HepG2 (cell line): ENCODE data around the gene MVP. TPM values are rescaled to one million over a fixed set of nuclear protein-coding genes. Genes with fewer than 3 reads are reported as not detected.

Experiments
- ATAC-seq: fragments of 200-7000 bp; cut with Tn5 transposase; 3 replicates; pipeline ENCODE4 v1.9.1; 2020; ENCODE audit warnings: mild to moderate bottlenecking, moderate library complexity
- BruUV-seq: library from RNA; stranded (reverse); fragments of 400-500 nt; replicated peaks from 2 replicates; lab custom pipeline; 2021; lab: Mats Ljungman, UMichigan
- CTCF ChIA-PET: fragments of 300-600 bp; formaldehyde crosslinking; extraction: SDS; loops from one replicate; lab custom pipeline; 2021; ENCODE audit warnings: low total read pairs, inconsistent platforms, low intra/inter-chr PET ratio; lab: Yijun Ruan, JAX
- POLR2A ChIA-PET: fragments of 350-600 bp; sonication (Branson Sonifier 250); formaldehyde crosslinking; loops from one replicate; lab custom pipeline; 2020; ENCODE audit warnings: antibody characterized with exemption, inconsistent platforms; lab: Yijun Ruan, JAX
- DNase-seq: peaks from one replicate; pipeline ENCODE4 v3.0.0-alpha.2; 2015; ENCODE audit warnings: low spot score
- FAIRE-seq: peaks from 3 replicates; lab custom pipeline; 2011; peaks lifted over from hg19 to GRCh38; lab: Jason Lieb, UNC
- H2AFZ ChIP-seq: one replicate; pipeline ENCODE4 v1.6.1; 2011; ENCODE audit warnings: low read length, inconsistent platforms
- H3K27ac ChIP-seq: fragments of 300-600 bp; 3 replicates; pipeline ENCODE4 v1.8.0; 2011; ENCODE audit warnings: mixed run types, mild to moderate bottlenecking, mixed read lengths, low read length, inconsistent platforms; ENCODE audit not compliant: insufficient read depth; ENCODE audit errors: extremely low read length
- H3K27me3 ChIP-seq, 2 experiments: fragments of 200-600 bp in 1 of 2; 2 replicates in 1 of 2; 3 replicates in 1 of 2; pipeline versions ENCODE4 v1.6.0 to v1.8.0; 2011; ENCODE audit warnings: low read length in 2 of 2, mild to moderate bottlenecking in 2 of 2, moderate library complexity in 2 of 2, inconsistent platforms in 1 of 2; ENCODE audit not compliant: insufficient read depth in 2 of 2, control insufficient read depth in 1 of 2
- H3K36me3 ChIP-seq, 2 experiments: fragments of 200-600 bp in 1 of 2; replicated peaks in 1 of 2; 2 replicates in 1 of 2; 3 replicates in 1 of 2; pipeline versions ENCODE4 v1.5.1 to v1.8.0; 2011; ENCODE audit warnings: low read length in 2 of 2, inconsistent platforms in 1 of 2; ENCODE audit not compliant: insufficient read depth in 2 of 2, control insufficient read depth in 1 of 2
- H3K4me1 ChIP-seq: 2 replicates; pipeline ENCODE4 v1.5.1; 2012; ENCODE audit warnings: low read length, inconsistent platforms; ENCODE audit not compliant: insufficient read depth
- H3K4me2 ChIP-seq: 2 replicates; pipeline ENCODE4 v1.6.0; 2011; ENCODE audit warnings: low read depth, low read length, inconsistent platforms
- H3K4me3 ChIP-seq, 3 experiments: fragments of 200-600 bp in 1 of 3; sonication (generic), shearing (Covaris generic) in 1 of 3; replicated peaks in 1 of 3; 2 replicates each; pipeline ENCODE4 v1.5.1; 2011 to 2016; ENCODE audit warnings: low read length in 3 of 3, inconsistent platforms in 2 of 3, low read depth in 2 of 3, mild to moderate bottlenecking in 2 of 3, control low read depth in 1 of 3, mixed read lengths in 1 of 3; ENCODE audit not compliant: insufficient read depth in 1 of 3
- H3K79me2 ChIP-seq: one replicate; pipeline ENCODE4 v1.6.1; 2011; ENCODE audit warnings: low read length, inconsistent platforms; ENCODE audit not compliant: insufficient read depth
- H3K9ac ChIP-seq: 2 replicates; pipeline ENCODE4 v1.6.0; 2011; ENCODE audit warnings: mild to moderate bottlenecking, low read depth, low read length, inconsistent platforms; ENCODE audit not compliant: insufficient read depth
- H3K9me3 ChIP-seq: 2 replicates; pipeline ENCODE4 v1.5.1; 2012; ENCODE audit warnings: mild to moderate bottlenecking, low read length
- H4K20me1 ChIP-seq: 2 replicates; pipeline ENCODE4 v1.6.0; 2011; ENCODE audit warnings: inconsistent platforms, mild to moderate bottlenecking, low read length, moderate library complexity; ENCODE audit not compliant: insufficient read depth
- HNRNPL ChIP-seq: fragments of 200-400 bp; formaldehyde crosslinking; IDR thresholded peaks from 2 replicates; pipeline ENCODE4 v1.6.1; 2017; ENCODE audit warnings: mild to moderate bottlenecking, low read depth, low read length
- PBX2 ChIP-seq: IDR thresholded peaks from 2 replicates; pipeline ENCODE4 v1.6.1; 2016; ENCODE audit warnings: control low read depth
- ZNF337 ChIP-seq: sonication (generic); formaldehyde crosslinking; IDR thresholded peaks from 2 replicates; pipeline ENCODE4 v1.5.1; 2020; ENCODE audit warnings: missing genetic modification reagents, low read depth, mild to moderate bottlenecking, borderline replicate concordance
- ZNF891 ChIP-seq: sonication (generic); formaldehyde crosslinking; IDR thresholded peaks from 2 replicates; pipeline ENCODE4 v1.5.0; 2020; ENCODE audit warnings: mild to moderate bottlenecking, missing genetic modification reagents
- WGBS: methylation state at CpG from one replicate; pipeline ENCODE4 v1.1.6; 2017; ENCODE audit warnings: low lambda C conversion rate; 5-methylcytosine and 5-hydroxymethylcytosine counted together
- in situ Hi-C: cut with HindIII; loops from 2 replicates; pipeline ENCODE4 v1.10.0; 2017; ENCODE audit warnings: low pct_unique_long_range_greater_than_20kb; ENCODE audit not compliant: extremely low pct_ligation_motif_present
- intact Hi-C: fragments of 100-400 bp; cut with micrococcal nuclease; formaldehyde crosslinking; loops from one replicate; pipeline ENCODE4 v1.10.0; 2022; ENCODE audit not compliant: unreplicated experiment
- polyA plus RNA-seq, 8 experiments: library from polyadenylated mRNA; depleted of rRNA in 3 of 8; stranded (reverse) in 7 of 8; unstranded in 1 of 8; fragments of >200 nt; fragmentation: Illumina TruSeq in 4 of 8; extraction: Trizol in 4 of 8; gene quantifications; 2 replicates each; pipeline versions ENCODE4 v1.2.1 to v1.2.3, GENCODE V29; 2011 to 2016; ENCODE audit warnings: low read depth in 4 of 8, missing spikeins in 1 of 8, mixed read lengths in 1 of 8; ENCODE audit not compliant: insufficient read depth in 1 of 8
- total RNA-seq, 5 experiments: library from RNA; depleted of rRNA; stranded (reverse); fragments of >200 nt; fragmentation: Illumina TruSeq; extraction: Trizol; gene quantifications; 2 replicates each; pipeline ENCODE4 v1.2.3, GENCODE V29; 2016; ENCODE audit warnings: low read depth in 1 of 5
- TF ChIP-seq, protein P1 (sequence below): sonication (generic); formaldehyde crosslinking; IDR thresholded peaks from 2 replicates; pipeline ENCODE4 v1.8.0; 2022; ENCODE audit warnings: missing genetic modification reagents, mild to moderate bottlenecking, inconsistent platforms, borderline replicate concordance

Gene MVP
- total and polyA plus RNA-seq, 2 of the 13 experiments (the other 11 are each of a cell fraction or from before 2014, with no cell fraction given) = 22.9 to 43.5 TPM

- POLR2A ChIA-PET = no interaction called here
- no peak overlapping the region for H2AFZ ChIP-seq
- in situ Hi-C loops = no loop called here
- peaks cover 9% of the 10 kb centered on the region for H3K4me1 ChIP-seq
- no peaks in the 10 kb centered on the region for H3K9me3 ChIP-seq
- no peak overlapping the region for H3K4me3 ChIP-seq
- no peak overlapping the region for H3K9ac ChIP-seq
- no peaks in the 10 kb centered on the region for H3K27me3 ChIP-seq
- peaks cover 0 to 7% of the 10 kb centered on the region in 2 experiments; a peak in 4 of 5 replicates for H3K36me3 ChIP-seq
- ATAC-seq (no peak), FAIRE-seq (no peak), DNase-seq (no peak)
- BruUV-seq = no TSS peak
- intact Hi-C loops = no loop called here
- CTCF ChIA-PET = no interaction called here
- TF ChIP-seq, protein P1, sequence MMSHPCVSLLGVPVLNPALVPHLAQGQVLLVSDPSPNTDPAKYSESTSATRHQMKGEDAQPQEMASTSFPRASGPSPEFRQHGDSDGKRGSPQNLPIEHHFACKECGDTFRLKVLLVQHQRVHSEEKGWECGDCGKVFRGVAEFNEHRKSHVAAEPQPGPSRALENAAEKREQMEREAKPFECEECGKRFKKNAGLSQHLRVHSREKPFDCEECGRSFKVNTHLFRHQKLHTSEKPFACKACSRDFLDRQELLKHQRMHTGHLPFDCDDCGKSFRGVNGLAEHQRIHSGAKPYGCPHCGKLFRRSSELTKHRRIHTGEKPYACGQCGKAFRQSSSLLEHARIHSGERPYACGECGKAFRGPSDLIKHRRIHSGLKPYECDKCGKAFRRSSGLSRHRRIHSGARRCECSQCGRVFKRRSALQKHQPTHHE (CRISPR knock-in tag) = no peak
- TF ChIP-seq ZNF337 (CRISPR knock-in tag) (no peak), PBX2 (no peak)
- no peak overlapping the region for H3K27ac ChIP-seq
- no peaks in the 10 kb centered on the region for H3K79me2 ChIP-seq
- WGBS = 96% methylated on average over 18 of the region's 18 CpGs
- no peak overlapping the region for H3K4me2 ChIP-seq
- H4K20me1 ChIP-seq = no peaks in the 10 kb centered on the region
Observed at GRCh38 chr16:29876217-29876593, 55.9 kb downstream of the MVP start.

DNA sequence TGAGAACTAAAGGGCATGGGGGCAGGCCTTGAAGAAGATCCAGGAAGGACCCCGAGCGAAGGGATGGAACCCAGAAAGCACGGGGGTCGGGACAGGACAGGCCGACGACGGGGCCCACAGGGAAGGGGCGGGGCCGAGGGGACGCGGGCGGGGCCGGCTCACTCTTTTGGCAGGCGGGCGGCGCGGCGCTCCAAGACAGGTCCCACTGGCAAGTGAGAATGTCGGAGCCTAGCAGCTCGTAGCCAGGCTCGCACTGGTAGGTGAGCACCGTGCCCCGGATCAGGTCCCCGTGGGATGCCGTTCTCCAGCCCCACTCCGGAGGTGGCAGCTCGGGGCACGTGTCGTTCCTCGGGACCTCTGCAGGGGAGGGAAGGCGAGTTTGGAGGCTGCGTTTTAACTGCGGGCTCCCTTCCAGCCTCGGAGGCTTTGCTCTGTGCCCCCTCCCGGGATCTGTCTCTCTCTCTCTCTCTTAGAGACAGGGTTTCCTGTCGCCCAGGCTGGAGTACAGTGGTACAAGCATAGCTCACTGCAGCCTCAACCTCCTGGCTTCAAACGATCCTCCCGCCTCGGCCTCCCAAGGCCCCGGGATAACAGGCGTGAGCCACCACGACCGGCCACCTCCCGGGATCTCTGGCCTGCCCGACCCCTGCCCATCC is 56.5 kb downstream of the MVP start:
- H3K27me3 ChIP-seq = no peaks in the 10 kb centered on the region
- POLR2A ChIA-PET = no interaction called here
- no peak for ATAC-seq
- DNase-seq = no peak
- no peak overlapping the region for H3K4me3 ChIP-seq
- in situ Hi-C loops = no loop called here
- no TSS peak for BruUV-seq
- peaks cover 12% of the 10 kb centered on the region for H3K4me1 ChIP-seq
- H2AFZ ChIP-seq = no peak overlapping the region
- H3K4me2 ChIP-seq = no peak overlapping the region
- H3K27ac ChIP-seq = no peak overlapping the region
- CTCF ChIA-PET = no interaction called here
- no peaks in the 10 kb centered on the region for H3K9me3 ChIP-seq
- WGBS = 95% methylated on average over 38 of the region's 45 CpGs
- H3K9ac ChIP-seq = no peak overlapping the region
- no peaks in the 10 kb centered on the region for H3K79me2 ChIP-seq
- no peak for FAIRE-seq
- intact Hi-C loops = no loop called here
- TF ChIP-seq HNRNPL (no peak), ZNF891 (CRISPR knock-in tag) (0 out of 2 replicates have a peak, but pooled peaks have one; percentile 25)
- H3K36me3 ChIP-seq = peaks cover 0 to 7% of the 10 kb centered on the region in 2 experiments; a peak in 4 of 5 replicates
- H4K20me1 ChIP-seq = no peaks in the 10 kb centered on the region
